Left ventricle myocardium superior (tissue), 1 donor: Measurements from ENCODE around the gene PRKD3. TPM values are rescaled to one million over a fixed set of nuclear protein-coding genes. Genes with fewer than 3 reads are reported as not detected.
"Not testable (repeated sequence)": the region's sequence is repeated elsewhere in the genome, so short reads cannot be mapped to it uniquely, and the experiment has no call there.

ENCODE experiments used
- ATAC-seq: fragments of 200-7000 bp; cut with Tn5 transposase; one replicate; pipeline ENCODE4 v1.9.1; 2020; ENCODE audit warnings: mild to moderate bottlenecking, moderate library complexity
- DNase-seq: peaks from one replicate; pipeline ENCODE4 v3.0.0-alpha.2; 2020
- intact Hi-C: fragments of 100-400 bp; cut with micrococcal nuclease; formaldehyde crosslinking; loops from one replicate; pipeline ENCODE4 v1.11.0; 2022
- total RNA-seq: library from RNA; stranded (reverse); fragmentation: NEBNext Ultra II Directional; extraction: Animal tissue kit (Norgen Biotek cat#: 25700); gene quantifications from one replicate; pipeline ENCODE4 v1.2.1, GENCODE V29; 2021
- donor health status: DM: no; HTN: yes; CAD: no; lungs with severe emphysema.

PRKD3 gene
- total RNA-seq, 1 donor from 2014 or later, result 12.8 TPM

- intact Hi-C loops, result no loop called here
- ATAC-seq, result no peak
- DNase-seq, result no peak
Observed at GRCh38 chr2:37321029-37321682, 3.5 kb downstream of the PRKD3 start.

GRCh38 chr2:37319754-37320609 lies 4.7 kb downstream of the PRKD3 start:
- no peak for DNase-seq
- intact Hi-C loops, result no loop called here
- ATAC-seq, result no peak

GRCh38 chr2:37318401-37318800 lies 6.2 kb downstream of the PRKD3 start:
- DNase-seq, result no peak
- ATAC-seq, result peak; percentile 21
- intact Hi-C loops, result no loop called here

GRCh38 chr2:37317746-37318145 lies 6.9 kb downstream of the PRKD3 start:
- DNase-seq (no peak), ATAC-seq (no peak)
- intact Hi-C loops, result no loop called here

GRCh38 chr2:37316181-37316580 lies 8.5 kb downstream of the PRKD3 start:
- intact Hi-C loops, result no loop called here
- DNase-seq, result no peak
- ATAC-seq, result no peak

GRCh38 chr2:37315364-37315763 lies 9.3 kb downstream of the PRKD3 start:
- intact Hi-C loops, result no loop called here
- no peak for ATAC-seq
- no peak for DNase-seq

GRCh38 chr2:37307500-37307899 lies 17.1 kb downstream of the PRKD3 start:
- intact Hi-C loops, result no loop called here
- ATAC-seq (peak; percentile 26), DNase-seq (no peak)

GRCh38 chr2:37306024-37306423 lies 18.6 kb downstream of the PRKD3 start:
- intact Hi-C loops, result no loop called here
- ATAC-seq (peak; percentile 38), DNase-seq (no peak)

GRCh38 chr2:37302701-37303252 lies 21.9 kb downstream of the PRKD3 start:
- intact Hi-C loops, result no loop called here
- ATAC-seq (no peak), DNase-seq (no peak)

- intact Hi-C loops, result no loop called here
- no peak for DNase-seq
- no peak for ATAC-seq
Observed at GRCh38 chr2:37301408-37301807, 23.2 kb downstream of the PRKD3 start.

GRCh38 chr2:37300578-37300977 lies 24.1 kb downstream of the PRKD3 start:
- intact Hi-C loops, result no loop called here
- DNase-seq, result no peak
- no peak for ATAC-seq

GRCh38 chr2:37300146-37300545 lies 24.5 kb downstream of the PRKD3 start:
- no peak for ATAC-seq
- DNase-seq, result no peak
- intact Hi-C loops, result no loop called here

GRCh38 chr2:37297632-37298031 lies 27.0 kb downstream of the PRKD3 start:
- no peak for ATAC-seq
- intact Hi-C loops, result no loop called here
- DNase-seq, result no peak

GRCh38 chr2:37295469-37296073 lies 29.1 kb downstream of the PRKD3 start:
- no peak for DNase-seq
- no peak for ATAC-seq
- intact Hi-C loops, result no loop called here

GRCh38 chr2:37294858-37295257 lies 29.8 kb downstream of the PRKD3 start:
- ATAC-seq, result not testable (repeated sequence)

GRCh38 chr2:37291680-37292079 lies 33.0 kb downstream of the PRKD3 start:
- ATAC-seq, result no peak
- no peak for DNase-seq
- intact Hi-C loops, result no loop called here

More at GRCh38 chr2:37294858-37295257, 29.8 kb downstream of the PRKD3 start:
- intact Hi-C loops, DNase-seq: not testable (repeated sequence)

GRCh38 chr2:37287966-37288365 lies 36.7 kb downstream of the PRKD3 start:
- no peak for DNase-seq
- no peak for ATAC-seq
- intact Hi-C loops, result no loop called here

- ATAC-seq (no peak), DNase-seq (no peak)
- intact Hi-C loops, result no loop called here
Observed at GRCh38 chr2:37284381-37284780, 40.3 kb downstream of the PRKD3 start.

- ATAC-seq (no peak), DNase-seq (no peak)
- intact Hi-C loops, result no loop called here
Observed at GRCh38 chr2:37283207-37283606, 41.4 kb downstream of the PRKD3 start.

GRCh38 chr2:37282746-37283145 lies 41.9 kb downstream of the PRKD3 start:
- DNase-seq (no peak), ATAC-seq (no peak)
- intact Hi-C loops, result no loop called here
